Kidney (tissue), 14 donors: ENCODE measurements around the gene NME5. TPM values are rescaled to one million over a fixed set of nuclear protein-coding genes. Genes with fewer than 3 reads are reported as not detected.

Experiments used
- DNase-seq, 5 donors: peaks; one replicate each; pipeline ENCODE4 v3.0.0-alpha.2; 2013 to 2020
- FAIRE-seq: peaks from 2 replicates; lab custom pipeline; 2012; peaks lifted over from hg19 to GRCh38; lab: Jason Lieb, UNC
- H3K27ac ChIP-seq, 2 donors: one replicate each; pipeline ENCODE4 v1.7.0; 2013; ENCODE audit warnings: low read depth in 2 of 2, low read length in 2 of 2, inconsistent platforms in 1 of 2
- H3K27me3 ChIP-seq: one replicate; pipeline ENCODE4 v1.7.1; 2013; ENCODE audit warnings: low read length, inconsistent platforms; ENCODE audit not compliant: control insufficient read depth, insufficient read depth
- H3K36me3 ChIP-seq, 3 donors: one replicate each; pipeline versions ENCODE4 v1.7.0 to v1.7.1; 2013; ENCODE audit warnings: low read length in 3 of 3, control low read depth in 1 of 3, inconsistent platforms in 1 of 3; ENCODE audit not compliant: insufficient read depth in 3 of 3, control insufficient read depth in 2 of 3
- H3K4me1 ChIP-seq, 3 donors: one replicate each; pipeline versions ENCODE4 v1.7.0 to v1.7.1; 2013; ENCODE audit warnings: low read length in 3 of 3, inconsistent platforms in 1 of 3, low read depth in 1 of 3; ENCODE audit not compliant: control insufficient read depth in 2 of 3, insufficient read depth in 2 of 3
- H3K4me3 ChIP-seq, 3 donors: one replicate each; pipeline versions ENCODE4 v1.7.0 to v1.8.1; 2013; ENCODE audit warnings: low read length in 3 of 3, control low read depth in 1 of 3, inconsistent platforms in 1 of 3
- H3K9ac ChIP-seq, 3 donors: one replicate each; pipeline versions ENCODE4 v1.7.0 to v1.7.1; 2013; ENCODE audit warnings: low read length in 3 of 3, control low read depth in 1 of 3, inconsistent platforms in 1 of 3
- H3K9me3 ChIP-seq, 3 donors: one replicate each; pipeline versions ENCODE4 v1.7.0 to v1.7.1; 2013; ENCODE audit warnings: low read length in 3 of 3, control low read depth in 1 of 3, inconsistent platforms in 1 of 3; ENCODE audit not compliant: control insufficient read depth in 2 of 3, insufficient read depth in 1 of 3
- CTCF ChIP-seq: IDR thresholded peaks from 3 replicates; pipeline ENCODE4 v1.5.1; 2012; ENCODE audit warnings: mild to moderate bottlenecking, moderate library complexity, borderline replicate concordance; ENCODE audit not compliant: insufficient read depth; ENCODE audit errors: extremely low read depth
- intact Hi-C: fragments of 100-400 bp; cut with DNase I; formaldehyde crosslinking; loops from one replicate; pipeline ENCODE4 v1.11.1; 2022
- polyA plus RNA-seq: library from polyadenylated mRNA; stranded (reverse); fragments of 350-450 nt; fragmentation: Illumina TruSeq; extraction: RNeasy Lipid Tissue Mini Kit (QIAGEN cat#74804); gene quantifications from one replicate; pipeline ENCODE4 v1.2.3, GENCODE V29; 2014; ENCODE audit warnings: low read depth, low replicate concordance; ENCODE audit not compliant: insufficient read depth
- total RNA-seq: library from RNA; stranded (reverse); fragmentation: NEBNext Ultra II Directional; extraction: Animal tissue kit (Norgen Biotek cat#: 25700); gene quantifications from one replicate; pipeline ENCODE4 v1.2.1, GENCODE V29; 2021
- donor health status: control.
- donor health status: control.
- donor health status: control.
- donor health status: control.
- donor health status: control.
- donor health status: DM: yes; HTN: yes; CAD: no.
- donor health status: Normal renal cell carcinoma (clear cell type).

NME5 gene
- total and polyA plus RNA-seq, 2 donors from 2014 or later: 20.6 to 30.2 TPM

GRCh38 chr5:138093036-138093435 is 46.2 kb downstream of the NME5 start:
- Histone ChIP-seq H3K4me1 (no peaks in the 10 kb centered on the region), H3K36me3 (no peaks in the 10 kb centered on the region), H3K4me3 (no peak overlapping the region), H3K9me3 (no peaks in the 10 kb centered on the region), H3K27me3 (no peaks in the 10 kb centered on the region), H3K27ac (no peak overlapping the region), H3K9ac (no peak overlapping the region)
- intact Hi-C loops: no loop called here
- FAIRE-seq: no peak
- no peak for TF ChIP-seq CTCF
- DNase-seq: no peak

DNA sequence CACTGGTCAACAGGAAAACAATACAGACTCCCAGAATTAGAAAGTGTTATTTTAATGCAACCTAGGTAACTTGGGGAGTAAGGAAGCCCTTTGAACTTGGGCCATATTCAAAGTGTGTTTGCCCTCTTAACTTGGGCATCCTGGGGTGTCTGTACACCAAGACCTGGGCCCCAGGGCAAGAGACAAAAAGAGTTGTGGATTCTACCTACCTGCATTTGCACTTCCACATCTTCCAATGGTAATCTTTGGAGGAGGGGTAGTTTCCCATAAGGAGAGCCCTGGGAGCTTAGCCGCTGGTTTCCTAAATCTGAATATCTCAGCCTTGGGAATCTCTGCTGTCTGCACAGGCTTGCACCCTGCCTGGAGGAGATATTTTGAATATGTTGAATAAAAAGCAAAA is 46.9 kb downstream of the NME5 start:
- no peak for TF ChIP-seq CTCF
- intact Hi-C loops: no loop called here
- FAIRE-seq: no peak
- Histone ChIP-seq H3K4me1 (no peaks in the 10 kb centered on the region), H3K9ac (no peak overlapping the region), H3K4me3 (no peak overlapping the region), H3K27ac (no peak overlapping the region), H3K27me3 (no peaks in the 10 kb centered on the region), H3K9me3 (no peaks in the 10 kb centered on the region), H3K36me3 (no peaks in the 10 kb centered on the region)
- no peak for DNase-seq

- Histone ChIP-seq H3K27ac (no peak overlapping the region), H3K4me1 (no peaks in the 10 kb centered on the region), H3K4me3 (no peak overlapping the region), H3K36me3 (no peaks in the 10 kb centered on the region), H3K9me3 (no peaks in the 10 kb centered on the region), H3K9ac (no peak overlapping the region), H3K27me3 (no peaks in the 10 kb centered on the region)
- intact Hi-C loops: no loop called here
- no peak for TF ChIP-seq CTCF
- no peak for FAIRE-seq
- no peak for DNase-seq
These were observed 47.5 kb downstream of the NME5 start for GRCh38 chr5:138091685-138092084.

DNA sequence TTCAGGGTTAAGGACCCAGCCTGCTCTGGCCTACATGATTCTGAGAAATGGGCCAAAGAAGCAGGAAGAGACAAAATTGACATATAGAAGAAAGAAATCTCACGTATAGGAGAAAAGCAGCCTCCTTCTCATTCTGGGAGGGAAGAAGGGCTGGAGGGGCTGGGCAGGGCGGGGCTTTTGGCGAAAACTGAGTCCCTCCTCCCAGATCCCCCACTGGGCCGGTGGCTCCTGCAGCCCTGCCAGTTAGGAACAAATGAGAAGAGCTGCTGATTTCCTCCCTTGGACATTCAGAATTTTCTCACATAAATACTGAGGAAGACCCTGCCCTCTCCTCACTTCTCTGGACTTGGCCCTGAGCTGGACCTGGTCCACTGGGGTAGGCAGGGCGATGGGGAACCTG is 55.5 kb downstream of the NME5 start, which contains the start of gene WNT8A:
TSS of gene WNT8A (plus strand) at position 332 of the 400 bp plus-strand sequence. CDS start 95 bp downstream, outside the sequence.
- no peak for TF ChIP-seq CTCF
- Histone ChIP-seq H3K9ac (no peak within 1 kb of the TSS), H3K4me3 (no peak within 1 kb of the TSS), H3K36me3 (no peaks in the 10 kb centered on the region), H3K27me3 (no peaks in the 10 kb centered on the region), H3K4me1 (no peaks in the 10 kb centered on the region), H3K27ac (no peak within 1 kb of the TSS), H3K9me3 (no peaks in the 10 kb centered on the region)
- no peak for FAIRE-seq
- intact Hi-C loops: no loop called here
- DNase-seq: no peak
